ENCODE results near the gene DES. TPM values are rescaled to one million over a fixed set of nuclear protein-coding genes. Genes with fewer than 3 reads are reported as not detected.

The DES gene
- total and polyA plus RNA-seq, 2 donors (not counting 3 experiments of a cell fraction or from before 2014, with no cell fraction given), result not detected

GRCh38 chr2:219475278-219475677 is 57.1 kb downstream of the DES start:
- CTCF ChIA-PET, result interaction anchor here (1.0 to 7.0 kb wide), 7 partner anchors 12 to 85 kb away, joined by 3 to 115 read pairs (median 7); no protein-coding TSS in a partner anchor
- TF ChIP-seq FOS (IDR thresholded peaks at IDR 0.05; ENCODE audit: borderline replicate concordance, insufficient read depth, low read length), result no peak
- no peak for TF ChIP-seq JUN (IDR thresholded peaks at IDR 0.05; ENCODE audit: borderline replicate concordance, insufficient read depth, insufficient read length, low read depth)
- no peak for TF ChIP-seq MYC (IDR thresholded peaks at IDR 0.05; ENCODE audit: low read depth, low read length)
- no peak for TF ChIP-seq EZH2 (IDR thresholded peaks at IDR 0.05; ENCODE audit: borderline replicate concordance, low read depth, low read length, severe bottlenecking)
- no peak for TF ChIP-seq GATA2 (IDR thresholded peaks at IDR 0.05; ENCODE audit: insufficient read depth, insufficient read length, low read depth, low read length)
- no peak for TF ChIP-seq POLR2A (IDR thresholded peaks at IDR 0.05; ENCODE audit: low read depth, low read length)
- no peak for TF ChIP-seq CTCF (IDR thresholded peaks at IDR 0.05; ENCODE audit: extremely low read depth in 1 of 2, insufficient read depth in 1 of 2, low read depth in 1 of 2, low read length in 2 of 2)
- intact Hi-C loops (cut with micrococcal nuclease), result no loop called here
- no TSS peak for BruUV-seq (replicated peaks)
- Histone ChIP-seq H3K4me1 (ENCODE audit: control insufficient read depth, extremely low read depth, insufficient read depth, low read length) (no peaks in the 10 kb centered on the region), H3K9ac (replicated peaks; ENCODE audit: extremely low read depth, insufficient read depth, low read length) (no peak overlapping the region), H4K20me1 (replicated peaks; ENCODE audit: control insufficient read depth, extremely low read depth, insufficient read depth, low read length) (no peaks in the 10 kb centered on the region), H3K36me3 (ENCODE audit: control insufficient read depth in 2 of 2, extremely low read depth in 1 of 2, insufficient read depth in 2 of 2, low read length in 2 of 2) (no peaks in the 10 kb centered on the region), H2AFZ (ENCODE audit: low read depth, low read length) (no peak overlapping the region), H3K79me2 (ENCODE audit: control insufficient read depth, insufficient read depth, low read length) (no peaks in the 10 kb centered on the region), H3K9me1 (replicated peaks; ENCODE audit: control insufficient read depth, extremely low read depth, insufficient read depth, low read length) (no peaks in the 10 kb centered on the region), H3K9me3 (replicated peaks; ENCODE audit: control insufficient read depth, insufficient read depth, low read length) (no peaks in the 10 kb centered on the region), H3K27me3 (ENCODE audit: control insufficient read depth in 2 of 2, insufficient read depth in 2 of 2, low read length in 2 of 2) (no peaks in the 10 kb centered on the region), H3K4me3 (replicated peaks in 1 of 3; ENCODE audit: insufficient read depth in 1 of 3, low read depth in 1 of 3, low read length in 3 of 3) (no peak overlapping the region), H3K4me2 (ENCODE audit: insufficient read depth, low read length) (no peak overlapping the region), H3K27ac (ENCODE audit: insufficient read depth, low read depth, low read length) (no peak overlapping the region)
- dilution Hi-C loops (cut with MboI; ENCODE audit: extremely low pct_ligation_motif_present, low sequenced_read_pairs), result no loop called here
- POLR2A ChIA-PET, result no interaction called here
- DNase-seq (ENCODE audit: low read depth, low spot score), result no peak
- FAIRE-seq, result no peak
